ENCODE results near the gene ZAR1L. TPM values are rescaled to one million over a fixed set of nuclear protein-coding genes. Genes with fewer than 3 reads are reported as not detected.
A peak's percentile ranks its signal among the peaks of the same experiment; 100 is the strongest.

ZAR1L gene
- total and polyA plus RNA-seq, 5 donors from 2014 or later = 0.16 TPM; not detected in 4

DNA sequence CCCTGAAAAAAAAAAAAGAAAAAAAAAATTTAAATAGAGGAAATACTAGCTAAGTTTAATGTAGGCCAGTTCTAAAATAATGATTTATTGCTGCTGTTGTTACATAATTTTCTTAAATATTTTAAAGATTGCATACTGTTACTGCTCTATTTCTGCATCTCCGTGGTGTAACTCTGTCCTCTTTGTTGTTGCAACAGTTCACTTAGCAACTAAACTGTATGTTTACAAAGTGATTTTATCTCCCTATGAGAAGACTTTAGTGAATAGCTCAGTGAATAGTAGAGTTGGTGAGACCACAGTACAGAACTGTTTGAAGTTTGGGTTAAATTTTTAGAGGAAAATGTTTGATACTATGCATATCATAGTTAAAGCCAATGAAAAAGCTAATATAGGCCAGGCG is 19.5 kb upstream of the ZAR1L start:
- Histone ChIP-seq H3K4me3 (ENCODE audit: low read depth, low read length) (no peak overlapping the region), H3K4me1 (ENCODE audit: control insufficient read depth, insufficient read depth, low read length, poor library complexity, severe bottlenecking) (no peaks in the 10 kb centered on the region), H3K27me3 (ENCODE audit: control insufficient read depth, insufficient read depth, low read length) (no peaks in the 10 kb centered on the region), H3K27ac (ENCODE audit: insufficient read depth, low read length, poor library complexity, severe bottlenecking) (no peak overlapping the region), H3K9me3 (ENCODE audit: control insufficient read depth in 2 of 2, low read length in 2 of 2) (no peaks in the 10 kb centered on the region), H3K36me3 (ENCODE audit: control insufficient read depth, insufficient read depth, low read length) (peaks cover 3% of the 10 kb centered on the region)
- Mint-ChIP-seq H3K4me3 (no peak overlapping the region), H3K9me3 (peaks cover 0 to 12% (median 1%) of the 10 kb centered on the region in 7 donors), H3K27me3 (no peaks in the 10 kb centered on the region), H3K36me3 (peaks cover 29% of the 10 kb centered on the region), H3K27ac (no peak overlapping the region), H3K4me1 (no peaks in the 10 kb centered on the region)
- DNase-seq = no peak
- ATAC-seq (ENCODE audit: low read depth in 2 of 2) = no peak

GRCh38 chr13:32330441-32330840 is 15.3 kb upstream of the ZAR1L start:
- no peaks in the 10 kb centered on the region for H3K36me3 ChIP-seq (ENCODE audit: control insufficient read depth, insufficient read depth, low read length)
- H3K9me3 Mint-ChIP-seq = peaks cover 0 to 7% (median 0%) of the 10 kb centered on the region in 7 donors
- DNase-seq = no peak
- no peaks in the 10 kb centered on the region for H3K9me3 ChIP-seq (ENCODE audit: control insufficient read depth in 2 of 2, low read length in 2 of 2)
- H3K4me1 ChIP-seq (ENCODE audit: control insufficient read depth, insufficient read depth, low read length, poor library complexity, severe bottlenecking) = no peaks in the 10 kb centered on the region
- no peak for ATAC-seq (ENCODE audit: low read depth in 2 of 2)
- H3K4me1 Mint-ChIP-seq = no peaks in the 10 kb centered on the region
- H3K27me3 Mint-ChIP-seq = no peaks in the 10 kb centered on the region
- no peak overlapping the region for H3K4me3 Mint-ChIP-seq
- H3K27ac Mint-ChIP-seq = no peak overlapping the region
- no peak overlapping the region for H3K27ac ChIP-seq (ENCODE audit: insufficient read depth, low read length, poor library complexity, severe bottlenecking)
- peaks cover 23% of the 10 kb centered on the region for H3K36me3 Mint-ChIP-seq
- H3K27me3 ChIP-seq (ENCODE audit: control insufficient read depth, insufficient read depth, low read length) = no peaks in the 10 kb centered on the region
- no peak overlapping the region for H3K4me3 ChIP-seq (ENCODE audit: low read depth, low read length)

DNA sequence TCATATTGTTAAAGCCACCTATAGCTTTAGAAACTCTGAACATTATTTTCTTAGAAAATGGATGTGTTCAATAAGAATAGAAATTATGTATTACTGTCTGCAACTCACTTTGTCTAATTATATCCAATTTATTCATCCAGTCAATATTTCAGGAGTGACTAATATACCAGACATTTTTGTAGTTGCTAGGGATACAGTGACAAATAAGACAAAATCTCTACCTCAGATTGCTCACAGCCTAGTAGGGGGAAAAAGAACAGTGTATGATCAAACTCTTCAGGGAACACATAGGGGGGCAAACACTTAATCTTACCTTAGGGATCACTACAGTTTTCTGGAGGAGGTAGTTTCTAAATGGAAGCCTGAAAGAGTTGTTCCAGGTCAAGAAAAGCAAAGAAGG is 8.7 kb upstream of the ZAR1L start:
- Histone ChIP-seq H3K9me3 (ENCODE audit: control insufficient read depth in 2 of 2, low read length in 2 of 2) (no peaks in the 10 kb centered on the region), H3K27ac (ENCODE audit: insufficient read depth, low read length, poor library complexity, severe bottlenecking) (no peak overlapping the region), H3K27me3 (ENCODE audit: control insufficient read depth, insufficient read depth, low read length) (no peaks in the 10 kb centered on the region), H3K4me3 (ENCODE audit: low read depth, low read length) (no peak overlapping the region), H3K36me3 (ENCODE audit: control insufficient read depth, insufficient read depth, low read length) (no peaks in the 10 kb centered on the region), H3K4me1 (ENCODE audit: control insufficient read depth, insufficient read depth, low read length, poor library complexity, severe bottlenecking) (no peaks in the 10 kb centered on the region)
- H3K36me3 Mint-ChIP-seq = peaks cover 10% of the 10 kb centered on the region
- no peak overlapping the region for H3K4me3 Mint-ChIP-seq
- ATAC-seq (ENCODE audit: low read depth in 2 of 2) (no peak), DNase-seq (no peak)
- no peaks in the 10 kb centered on the region for H3K9me3 Mint-ChIP-seq
- no peak overlapping the region for H3K27ac Mint-ChIP-seq
- H3K4me1 Mint-ChIP-seq = peaks cover 4 to 24% (median 14%) of the 10 kb centered on the region in 4 donors
- H3K27me3 Mint-ChIP-seq = no peaks in the 10 kb centered on the region

GRCh38 chr13:32320528-32320927 is 5.4 kb upstream of the ZAR1L start:
- Histone ChIP-seq H3K27me3 (ENCODE audit: control insufficient read depth, insufficient read depth, low read length) (no peaks in the 10 kb centered on the region), H3K4me3 (ENCODE audit: low read depth, low read length) (no peak overlapping the region), H3K9me3 (ENCODE audit: control insufficient read depth in 2 of 2, low read length in 2 of 2) (no peaks in the 10 kb centered on the region), H3K4me1 (ENCODE audit: control insufficient read depth, insufficient read depth, low read length, poor library complexity, severe bottlenecking) (peaks cover 4% of the 10 kb centered on the region), H3K27ac (ENCODE audit: insufficient read depth, low read length, poor library complexity, severe bottlenecking) (no peak overlapping the region), H3K36me3 (ENCODE audit: control insufficient read depth, insufficient read depth, low read length) (no peaks in the 10 kb centered on the region)
- Mint-ChIP-seq H3K4me1 (peaks cover 8 to 34% (median 20%) of the 10 kb centered on the region in 4 donors), H3K27me3 (no peaks in the 10 kb centered on the region), H3K27ac (peak overlapping the region in 2 of 3 donors; percentile 12 to 16), H3K4me3 (peak overlapping the region; percentile 1 to 65 (median 3)), H3K36me3 (peaks cover 7% of the 10 kb centered on the region), H3K9me3 (no peaks in the 10 kb centered on the region)
- ATAC-seq (ENCODE audit: low read depth in 2 of 2) = no peak
- no peak for DNase-seq

DNA sequence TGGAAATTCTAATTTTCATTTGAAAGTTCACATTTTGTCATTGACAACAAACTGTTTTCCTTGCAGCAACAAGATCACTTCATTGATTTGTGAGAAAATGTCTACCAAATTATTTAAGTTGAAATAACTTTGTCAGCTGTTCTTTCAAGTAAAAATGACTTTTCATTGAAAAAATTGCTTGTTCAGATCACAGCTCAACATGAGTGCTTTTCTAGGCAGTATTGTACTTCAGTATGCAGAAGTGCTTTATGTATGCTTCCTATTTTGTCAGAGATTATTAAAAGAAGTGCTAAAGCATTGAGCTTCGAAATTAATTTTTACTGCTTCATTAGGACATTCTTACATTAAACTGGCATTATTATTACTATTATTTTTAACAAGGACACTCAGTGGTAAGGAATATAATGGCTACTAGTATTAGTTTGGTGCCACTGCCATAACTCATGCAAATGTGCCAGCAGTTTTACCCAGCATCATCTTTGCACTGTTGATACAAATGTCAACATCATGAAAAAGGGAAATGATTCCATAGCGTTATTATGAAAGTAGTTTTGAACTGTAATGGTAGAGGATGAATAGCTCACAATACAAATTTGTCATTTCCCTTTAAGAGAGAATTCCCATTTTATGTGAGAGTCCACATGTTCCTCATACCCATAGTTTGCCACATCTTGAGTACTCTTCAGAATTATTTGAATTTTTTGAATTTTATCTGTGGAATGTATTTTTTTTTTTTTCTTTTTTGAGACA is 2.7 kb upstream of the ZAR1L start:
- Mint-ChIP-seq H3K27me3 (no peaks in the 10 kb centered on the region), H3K4me1 (peaks cover 8 to 47% (median 26%) of the 10 kb centered on the region in 4 donors), H3K27ac (no peak overlapping the region), H3K4me3 (no peak overlapping the region), H3K9me3 (no peaks in the 10 kb centered on the region), H3K36me3 (peaks cover 4% of the 10 kb centered on the region)
- H3K4me1 ChIP-seq (ENCODE audit: control insufficient read depth, insufficient read depth, low read length, poor library complexity, severe bottlenecking) = peaks cover 10% of the 10 kb centered on the region
- no peak for DNase-seq
- no peaks in the 10 kb centered on the region for H3K9me3 ChIP-seq (ENCODE audit: control insufficient read depth in 2 of 2, low read length in 2 of 2)
- ATAC-seq (ENCODE audit: low read depth in 2 of 2) = no peak
- no peak overlapping the region for H3K4me3 ChIP-seq (ENCODE audit: low read depth, low read length)
- no peak overlapping the region for H3K27ac ChIP-seq (ENCODE audit: insufficient read depth, low read length, poor library complexity, severe bottlenecking)
- no peaks in the 10 kb centered on the region for H3K27me3 ChIP-seq (ENCODE audit: control insufficient read depth, insufficient read depth, low read length)
- no peaks in the 10 kb centered on the region for H3K36me3 ChIP-seq (ENCODE audit: control insufficient read depth, insufficient read depth, low read length)

GRCh38 chr13:32316501-32316900 is 1.3 kb upstream of the ZAR1L start:
- Histone ChIP-seq H3K9me3 (ENCODE audit: control insufficient read depth in 2 of 2, low read length in 2 of 2) (no peaks in the 10 kb centered on the region), H3K36me3 (ENCODE audit: control insufficient read depth, insufficient read depth, low read length) (no peaks in the 10 kb centered on the region), H3K4me1 (ENCODE audit: control insufficient read depth, insufficient read depth, low read length, poor library complexity, severe bottlenecking) (peaks cover 10% of the 10 kb centered on the region), H3K4me3 (ENCODE audit: low read depth, low read length) (peak overlapping the region; percentile 95), H3K27me3 (ENCODE audit: control insufficient read depth, insufficient read depth, low read length) (no peaks in the 10 kb centered on the region), H3K27ac (ENCODE audit: insufficient read depth, low read length, poor library complexity, severe bottlenecking) (no peak overlapping the region)
- ATAC-seq (ENCODE audit: low read depth in 2 of 2) (no peak), DNase-seq (no peak)
- H3K9me3 Mint-ChIP-seq = no peaks in the 10 kb centered on the region
- peak overlapping the region; percentile 89 to 99 (median 96) for H3K4me3 Mint-ChIP-seq
- H3K27ac Mint-ChIP-seq = peak overlapping the region in 2 of 3 donors; percentile 48 to 99
- H3K36me3 Mint-ChIP-seq = peaks cover 4% of the 10 kb centered on the region
- H3K27me3 Mint-ChIP-seq = no peaks in the 10 kb centered on the region
- peaks cover 8 to 47% (median 26%) of the 10 kb centered on the region in 4 donors for H3K4me1 Mint-ChIP-seq

- DNase-seq = no peak
- H3K36me3 ChIP-seq (ENCODE audit: control insufficient read depth, insufficient read depth, low read length) = no peaks in the 10 kb centered on the region
- H3K4me3 Mint-ChIP-seq = peak overlapping the region; percentile 89 to 99 (median 96)
- no peaks in the 10 kb centered on the region for H3K9me3 Mint-ChIP-seq
- H3K4me1 Mint-ChIP-seq = peaks cover 8 to 44% (median 26%) of the 10 kb centered on the region in 4 donors
- peak overlapping the region; percentile 98 for H3K27ac ChIP-seq (ENCODE audit: insufficient read depth, low read length, poor library complexity, severe bottlenecking)
- peak overlapping the region; percentile 48 to 100 (median 99) for H3K27ac Mint-ChIP-seq
- peaks cover 10% of the 10 kb centered on the region for H3K4me1 ChIP-seq (ENCODE audit: control insufficient read depth, insufficient read depth, low read length, poor library complexity, severe bottlenecking)
- no peaks in the 10 kb centered on the region for H3K27me3 ChIP-seq (ENCODE audit: control insufficient read depth, insufficient read depth, low read length)
- H3K4me3 ChIP-seq (ENCODE audit: low read depth, low read length) = peak overlapping the region; percentile 95
- H3K27me3 Mint-ChIP-seq = no peaks in the 10 kb centered on the region
- peaks cover 4% of the 10 kb centered on the region for H3K36me3 Mint-ChIP-seq
- no peak for ATAC-seq (ENCODE audit: low read depth in 2 of 2)
- no peaks in the 10 kb centered on the region for H3K9me3 ChIP-seq (ENCODE audit: control insufficient read depth in 2 of 2, low read length in 2 of 2)
These were observed 821 bp upstream of the ZAR1L start for GRCh38 chr13:32316028-32316339.

All from CD4-positive, CD25-positive, alpha-beta regulatory T cell (primary cell).